Stimulated activated CD8-positive, alpha-beta memory T cell treated with anti-CD3 and anti-CD28 coated beads, Interleukin-12 subunit alpha, Interleukin-12 subunit beta, amount 100 ng/mL, for 4 hours (primary cell): ENCODE measurements around the gene DUOX2.

Experiments
- DNase-seq: peaks from one replicate; pipeline ENCODE4 v3.0.0-alpha.2; 2020; ENCODE audit warnings: low read depth

DUOX2 gene

GRCh38 chr15:45114076-45114750, at the start of gene DUOX2, which contains the start of gene DUOXA2:
Gene DUOX2, minus strand, starts transcription at chr15:45114172. Its CDS starts 761 bp downstream, at chr15:45113411.
Gene DUOXA2, plus strand, starts transcription at chr15:45114326. Its CDS starts 280 bp downstream, at chr15:45114606.
- no peak for DNase-seq

- no peak for DNase-seq
Observed at GRCh38 chr15:45163508-45163856, 49.5 kb upstream of the DUOX2 start.

GRCh38 chr15:45162771-45163507, 49.0 kb upstream of the DUOX2 start:
- peak; percentile 32 for DNase-seq

GRCh38 chr15:45161666-45162065, 47.7 kb upstream of the DUOX2 start:
- no peak for DNase-seq

GRCh38 chr15:45157974-45158373, 44.0 kb upstream of the DUOX2 start:
- no peak for DNase-seq

GRCh38 chr15:45156744-45157455, 42.9 kb upstream of the DUOX2 start:
- no peak for DNase-seq

- no peak for DNase-seq
Observed at GRCh38 chr15:45155739-45156138, 41.8 kb upstream of the DUOX2 start.

- DNase-seq: no peak
Observed at GRCh38 chr15:45151998-45152828, 38.2 kb upstream of the DUOX2 start.

- no peak for DNase-seq
Observed at GRCh38 chr15:45150997-45151396, 37.0 kb upstream of the DUOX2 start.

GRCh38 chr15:45150481-45150880, 36.5 kb upstream of the DUOX2 start:
- no peak for DNase-seq

GRCh38 chr15:45149060-45149459, 35.1 kb upstream of the DUOX2 start:
- DNase-seq: no peak

GRCh38 chr15:45148076-45149059, 34.4 kb upstream of the DUOX2 start:
- DNase-seq: no peak

- no peak for DNase-seq
Observed at GRCh38 chr15:45147606-45148005, 33.6 kb upstream of the DUOX2 start.

GRCh38 chr15:45146405-45146804, 32.4 kb upstream of the DUOX2 start:
- DNase-seq: no peak

GRCh38 chr15:45144775-45145174, 30.8 kb upstream of the DUOX2 start:
- DNase-seq: no peak

GRCh38 chr15:45143946-45144345, 30.0 kb upstream of the DUOX2 start:
- no peak for DNase-seq

GRCh38 chr15:45143056-45143455, 29.1 kb upstream of the DUOX2 start:
- DNase-seq: no peak

GRCh38 chr15:45141386-45141785, 27.4 kb upstream of the DUOX2 start:
- no peak for DNase-seq

GRCh38 chr15:45140557-45141250, 26.7 kb upstream of the DUOX2 start:
- DNase-seq: no peak

GRCh38 chr15:45139770-45140169, 25.8 kb upstream of the DUOX2 start:
- DNase-seq: no peak
